NCI-H2196 (cell line): ENCODE data around the gene PRDM16.
A peak's percentile ranks its signal among the peaks of the same experiment; 100 is the strongest.

Source experiments
- DNase-seq: peaks from one replicate; lab custom pipeline; 2025; ENCODE audit not compliant: unreplicated experiment; lab: John Stamatoyannopoulos, UW

Gene PRDM16

DNA sequence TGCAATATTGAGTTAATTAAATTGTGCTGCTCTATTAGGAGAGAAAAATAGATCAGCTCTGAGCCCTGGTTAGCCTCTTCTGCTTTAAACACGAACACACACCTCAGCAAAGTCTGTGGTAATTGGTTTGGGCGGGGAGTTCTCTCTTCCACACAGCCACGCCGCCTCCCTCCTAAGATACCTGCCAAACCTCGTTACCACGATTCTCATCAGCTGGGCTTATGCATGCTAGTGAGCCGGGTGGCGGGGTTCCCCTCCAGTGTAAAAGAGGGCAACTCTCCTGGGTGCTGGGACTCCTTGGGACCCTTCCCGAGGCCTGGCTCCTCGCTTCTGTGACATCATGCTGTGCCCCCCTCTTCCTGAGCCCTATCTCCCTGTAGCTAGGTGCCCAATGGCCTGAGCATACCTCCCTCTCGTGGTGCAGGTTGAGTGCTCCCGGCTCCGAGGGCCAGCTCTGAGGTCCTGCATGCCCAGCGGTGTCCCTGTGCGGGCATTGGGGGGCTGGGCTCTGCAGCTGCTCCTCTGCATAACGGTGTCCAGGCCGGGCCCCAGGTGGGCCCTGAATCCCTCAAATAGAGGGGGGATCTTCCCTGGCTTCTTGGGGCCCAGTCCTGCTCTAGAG, 182.9 kb downstream of the PRDM16 start:
- no peak for DNase-seq

DNA sequence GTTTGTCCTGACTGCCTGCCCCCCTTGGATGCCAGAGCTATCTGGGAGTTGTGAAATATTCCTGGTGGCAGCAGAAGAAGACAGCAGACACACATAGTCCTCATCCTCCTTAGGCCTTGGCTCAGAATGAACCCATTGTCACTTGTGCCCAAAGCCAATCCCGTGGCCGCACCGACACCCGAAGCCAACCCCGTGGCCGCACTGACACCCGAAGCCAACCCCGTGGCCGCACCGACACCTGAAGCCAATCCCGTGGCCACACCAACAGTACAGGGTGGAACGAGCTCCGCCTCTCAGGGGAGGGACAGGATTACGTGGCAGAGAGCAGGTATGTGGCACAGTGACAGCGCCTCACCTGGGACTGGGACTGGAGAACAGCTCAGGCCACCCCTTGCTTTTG, 186.7 kb downstream of the PRDM16 start:
- DNase-seq: no peak

GRCh38 chr1:3257788-3258187, 188.8 kb downstream of the PRDM16 start:
- no peak for DNase-seq

DNA sequence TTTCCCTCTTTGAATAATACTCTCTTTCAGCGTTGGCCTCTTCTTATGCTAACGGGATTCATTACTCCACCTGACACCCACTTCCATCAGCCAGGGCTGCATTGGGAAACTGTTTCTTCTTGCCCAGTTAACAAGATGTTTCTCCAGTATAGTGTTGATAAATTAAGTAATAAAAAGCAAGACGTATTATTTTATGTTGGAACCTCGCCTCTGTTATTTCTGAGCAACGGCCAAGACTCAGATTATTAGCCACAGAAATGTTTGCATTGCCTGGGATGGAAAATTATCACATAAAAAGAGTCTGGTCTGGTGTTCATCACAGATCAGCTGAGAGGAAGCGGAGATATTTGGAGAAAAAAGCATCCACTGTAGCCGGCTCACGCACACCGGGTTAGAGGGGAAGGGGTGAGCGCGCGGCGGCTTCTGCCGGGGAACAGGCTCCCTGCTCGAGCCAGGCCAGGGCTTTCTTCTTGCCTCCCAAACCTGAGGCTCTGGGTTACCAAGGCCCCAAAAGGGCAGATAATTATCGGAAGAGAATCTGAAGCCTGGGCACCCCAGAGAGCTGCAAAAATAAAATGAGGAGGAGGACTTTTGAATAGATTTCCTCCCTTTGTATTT, 189.5 kb downstream of the PRDM16 start:
- DNase-seq: no peak

GRCh38 chr1:3259020-3259419, 190.0 kb downstream of the PRDM16 start:
- no peak for DNase-seq

DNA sequence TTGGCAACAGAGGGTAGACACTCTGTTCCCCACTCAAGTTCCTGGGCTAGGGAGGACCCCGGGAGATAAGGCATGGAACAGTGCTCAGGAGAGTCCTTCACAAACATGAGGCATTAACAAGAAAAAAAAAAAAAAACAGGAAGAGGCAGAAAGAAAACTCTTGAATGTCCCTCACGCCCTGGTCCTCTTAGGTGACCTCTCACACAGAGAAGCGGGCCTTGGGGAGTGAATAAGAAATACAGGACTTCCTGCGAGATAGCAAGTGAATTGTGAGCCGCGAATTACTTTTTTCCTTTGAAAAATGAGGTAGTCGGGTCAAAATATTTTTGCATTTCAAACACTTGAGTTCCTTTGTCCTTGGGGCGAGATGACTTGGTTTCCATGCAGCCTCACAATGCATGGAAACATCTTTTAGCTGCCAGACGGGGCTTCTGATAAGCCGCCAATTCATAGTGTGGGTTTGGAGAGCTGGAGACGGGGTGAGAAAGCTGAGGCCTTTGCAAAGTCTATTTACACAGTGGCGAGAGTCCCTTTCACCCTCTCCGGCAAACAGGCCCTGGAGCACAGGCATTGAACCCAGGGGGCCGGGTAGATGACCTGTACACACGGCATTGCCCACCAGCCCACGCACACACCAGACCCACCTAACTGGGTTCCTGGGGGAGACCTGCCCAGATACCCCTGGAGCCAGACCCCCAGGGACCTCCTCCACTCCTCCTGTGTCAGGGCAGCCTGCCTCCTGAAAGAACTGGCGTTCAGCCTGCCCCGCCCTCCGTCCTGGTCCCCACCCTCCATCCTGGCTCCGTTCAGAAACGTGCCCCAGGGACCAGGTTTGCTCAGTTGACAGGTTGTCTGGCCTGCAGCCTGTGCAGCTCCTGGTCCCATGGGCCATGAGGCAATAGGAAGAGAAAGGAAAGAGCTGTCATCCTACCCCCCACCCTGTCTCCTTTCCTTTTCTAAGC, 192.3 kb downstream of the PRDM16 start:
- no peak for DNase-seq

DNA sequence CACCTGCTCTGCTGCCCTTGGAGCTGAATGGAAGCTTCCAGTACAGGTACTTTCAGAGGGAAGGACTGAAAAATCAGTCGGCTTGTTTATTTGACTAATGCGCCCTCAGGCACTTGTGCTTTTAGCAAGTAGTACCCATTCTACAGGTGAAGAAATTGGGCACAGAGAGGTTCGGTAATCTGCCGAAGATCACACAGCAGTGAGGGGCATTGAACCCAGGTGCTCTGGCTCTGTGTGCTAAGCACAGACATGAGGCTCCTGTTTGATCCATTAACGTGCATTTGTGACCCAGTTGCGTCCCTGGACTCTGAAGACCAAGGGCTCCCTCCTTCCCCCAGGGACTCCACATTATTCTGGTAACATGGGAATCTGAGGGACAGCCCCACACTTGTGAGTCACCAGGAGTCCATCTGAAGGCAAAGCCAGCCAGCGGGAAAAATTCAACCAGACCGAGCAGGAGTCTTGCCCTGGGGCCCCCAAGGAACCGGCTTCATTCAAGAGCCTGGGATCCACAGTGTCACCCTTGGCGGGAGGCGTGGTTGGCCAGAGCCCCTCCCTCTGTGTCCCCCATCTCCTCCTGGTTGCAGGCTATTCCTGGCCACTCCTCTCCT, 193.1 kb downstream of the PRDM16 start:
- DNase-seq: no peak

DNA sequence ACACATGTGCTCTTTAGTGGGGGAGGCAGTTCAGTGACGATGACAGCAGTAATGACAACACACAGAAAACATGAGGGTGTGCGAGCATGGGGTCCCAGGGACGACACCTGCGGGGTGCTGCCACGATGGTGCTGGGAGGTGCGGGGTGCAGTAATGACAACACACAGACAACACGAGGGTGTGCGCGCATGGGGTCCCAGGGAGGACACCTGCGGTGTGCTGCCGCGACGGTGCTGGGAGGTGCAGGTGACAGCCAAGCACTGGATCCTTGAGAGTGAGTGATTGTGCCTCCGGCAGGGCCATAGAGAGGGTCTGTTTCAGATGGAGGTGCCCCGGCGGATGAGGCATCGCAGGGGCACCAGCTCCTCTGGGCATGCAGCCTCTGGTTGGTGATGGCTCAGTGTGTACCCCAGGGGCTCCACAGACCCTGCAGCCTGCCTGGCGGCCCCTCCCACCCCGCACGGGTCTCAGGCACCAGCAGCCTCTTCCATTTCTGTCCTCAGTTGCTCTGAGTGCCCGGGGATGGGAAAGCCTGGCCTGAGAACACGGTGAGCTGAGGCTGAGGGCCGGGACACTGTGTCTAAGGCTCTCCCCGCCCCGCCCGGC, 193.8 kb downstream of the PRDM16 start:
- DNase-seq: no peak

DNA sequence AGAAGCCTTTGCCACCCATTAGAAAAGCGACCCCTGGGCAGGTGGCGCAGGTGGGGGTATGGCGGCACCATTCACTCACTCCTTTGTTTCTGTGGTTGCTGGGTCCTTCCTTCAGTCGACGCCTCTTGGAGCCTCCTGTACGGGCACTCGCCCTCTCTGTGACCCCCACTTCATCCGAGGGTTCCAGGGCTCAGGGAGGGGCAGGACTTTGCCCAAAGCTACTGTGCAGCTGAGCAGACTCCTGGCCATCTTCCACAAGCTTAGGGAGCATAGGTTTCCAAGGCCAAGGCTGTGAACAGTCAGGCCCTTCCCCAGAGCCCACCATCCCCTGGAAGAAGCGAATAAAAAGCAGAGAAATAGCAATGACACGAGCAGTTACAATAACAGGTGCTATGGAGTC, 194.8 kb downstream of the PRDM16 start:
- no peak for DNase-seq

DNA sequence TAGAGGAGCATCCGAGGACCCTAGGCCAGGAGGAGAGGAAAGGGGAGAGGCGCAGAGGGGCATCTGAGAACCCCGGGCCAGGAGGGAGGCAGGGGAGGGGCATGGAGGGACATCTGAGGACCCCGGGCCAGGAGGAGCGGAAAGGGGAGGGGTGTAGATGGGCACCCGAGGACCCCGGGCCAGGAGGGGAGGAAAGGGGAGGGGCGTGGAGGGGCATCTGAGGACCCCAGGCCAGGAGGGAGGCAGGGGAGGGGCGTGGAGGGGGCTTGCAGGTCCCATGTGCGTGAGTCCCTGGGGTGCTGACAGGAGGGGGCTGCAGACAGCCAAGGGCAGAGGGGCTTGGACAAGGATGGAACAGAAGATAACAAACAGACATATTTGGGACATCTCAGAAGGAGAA, 195.5 kb downstream of the PRDM16 start:
- no peak for DNase-seq

DNA sequence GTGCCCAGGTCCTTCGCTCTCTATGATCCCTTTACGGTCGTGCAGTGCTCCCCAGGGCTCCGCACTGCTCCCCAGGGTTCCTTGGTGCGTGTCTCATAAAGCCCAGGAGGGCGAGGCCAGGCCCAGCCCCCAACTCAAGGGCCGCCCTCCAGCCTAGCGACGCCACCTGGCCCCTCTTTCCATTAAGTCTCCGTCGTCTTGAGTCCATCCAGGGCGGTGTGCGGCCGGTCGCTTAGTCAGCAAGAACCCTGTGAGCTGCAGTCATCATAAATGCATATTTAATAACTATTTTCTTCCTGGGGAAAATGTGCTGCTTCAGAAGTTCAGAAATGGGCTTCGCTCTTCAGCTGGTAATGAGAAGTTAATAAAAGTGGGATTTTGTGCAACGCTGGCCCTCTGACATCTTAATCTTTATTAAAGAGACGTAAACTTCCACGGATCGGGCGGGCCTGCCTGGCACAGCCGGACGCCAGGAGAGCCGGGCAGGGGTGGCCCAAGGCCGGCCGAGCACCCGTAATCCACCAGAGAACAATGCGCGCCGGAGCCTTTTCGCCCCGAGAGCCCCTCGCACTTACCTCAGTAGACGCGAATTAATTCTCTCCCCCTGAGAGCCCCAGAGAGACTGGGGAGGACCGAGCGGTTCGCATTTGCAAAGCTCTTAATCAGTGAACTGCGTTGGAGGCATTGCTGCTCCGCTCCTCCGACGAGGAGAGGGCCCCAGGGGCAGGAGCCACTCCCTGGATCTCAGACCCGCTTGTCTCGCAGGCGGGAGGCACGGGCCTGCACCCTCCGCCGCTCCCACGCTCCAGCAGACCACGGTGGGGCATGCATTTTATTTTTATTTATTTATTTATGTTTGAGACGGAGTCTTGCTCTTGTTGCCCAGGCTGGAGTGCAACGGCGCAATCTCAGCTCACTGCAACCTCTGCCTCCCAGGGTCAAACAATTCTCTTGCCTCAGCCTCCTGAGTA, 197.1 kb downstream of the PRDM16 start:
- no peak for DNase-seq

DNA sequence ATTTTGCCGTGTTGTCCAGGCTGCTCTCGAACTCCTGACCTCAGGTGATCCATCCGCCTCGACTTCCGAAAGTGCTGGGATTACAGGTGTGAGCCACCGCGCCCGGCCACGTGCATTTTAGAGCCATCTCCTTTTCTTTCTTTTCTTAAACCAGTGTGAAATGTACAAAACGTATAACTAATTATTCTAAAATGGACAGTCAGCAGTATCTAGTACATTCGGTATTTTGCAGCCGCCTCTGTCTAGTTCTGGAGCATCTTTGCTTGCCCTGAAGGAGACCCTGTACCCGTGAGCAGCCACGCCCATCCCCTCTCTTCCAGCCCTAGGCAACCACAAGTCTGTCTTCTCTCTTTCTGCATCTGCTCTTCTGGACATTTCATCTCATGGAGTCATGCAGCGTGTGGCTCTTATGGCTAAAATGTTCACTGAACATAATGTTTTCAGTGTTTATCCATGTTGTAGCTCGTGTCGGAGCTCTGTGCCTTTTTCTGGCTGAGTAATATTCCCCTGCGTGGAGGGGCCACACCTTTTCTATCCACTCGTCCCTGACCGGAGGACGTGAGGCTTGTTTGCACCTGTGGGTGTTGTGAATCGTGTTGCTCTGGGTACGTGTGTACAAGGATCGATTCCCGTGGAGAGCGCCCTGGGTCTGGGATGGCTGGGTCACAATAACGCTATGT, 198.0 kb downstream of the PRDM16 start:
- no peak for DNase-seq

DNA sequence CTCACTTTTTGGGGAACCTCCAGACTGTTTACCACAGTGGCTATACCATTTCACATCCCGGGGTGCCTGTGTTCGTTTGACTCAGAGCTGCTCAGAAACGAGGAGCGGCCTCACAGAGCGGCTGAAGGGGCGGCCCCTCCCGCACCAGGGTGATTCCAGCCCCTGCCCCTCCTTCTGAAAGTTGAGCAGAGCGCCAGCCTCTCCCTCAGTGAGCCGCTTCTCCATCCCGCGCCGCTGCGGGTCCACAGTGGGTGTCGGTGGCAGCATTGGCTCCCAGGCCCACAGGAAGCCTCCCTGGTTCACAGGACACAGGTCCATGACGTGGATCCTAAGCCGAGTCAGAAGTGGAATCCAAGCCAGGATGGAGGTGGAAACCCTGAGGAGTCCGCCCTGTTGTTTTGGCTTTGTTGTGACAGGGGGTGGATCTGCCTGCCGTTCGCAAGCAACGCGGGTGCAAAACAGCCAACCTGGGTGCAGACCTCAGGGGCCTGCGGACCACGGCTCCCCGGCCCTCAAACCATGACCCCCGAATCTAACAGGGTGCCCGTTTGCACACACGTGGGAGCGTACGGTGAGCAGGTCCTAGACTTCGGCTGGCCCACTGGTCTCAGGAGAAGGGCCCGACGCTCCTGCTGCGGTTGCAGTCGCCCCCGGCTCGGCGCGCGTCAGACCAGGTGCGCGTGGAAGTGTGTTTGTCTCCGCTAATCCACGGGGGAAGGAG, 198.7 kb downstream of the PRDM16 start:
- no peak for DNase-seq

DNA sequence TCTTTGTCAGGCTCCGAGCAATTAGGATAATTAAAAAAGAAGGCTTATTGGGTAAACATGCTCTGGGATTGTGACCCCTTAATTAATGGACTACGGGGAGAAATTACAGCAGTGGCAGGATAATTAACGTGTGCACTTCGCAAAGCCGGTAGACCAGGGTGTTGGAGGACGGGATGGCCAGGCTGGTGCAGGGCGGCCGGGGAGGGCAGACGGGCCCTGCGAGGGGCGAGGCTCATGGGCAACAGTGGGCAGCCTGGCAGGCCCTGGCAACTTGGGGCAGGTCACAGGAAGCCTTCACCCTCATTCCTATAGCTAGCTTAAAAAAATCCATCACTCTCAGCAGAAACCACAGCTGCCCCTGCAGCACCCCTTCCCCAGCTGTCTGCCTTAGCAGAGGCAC, 199.3 kb downstream of the PRDM16 start:
- no peak for DNase-seq

GRCh38 chr1:3270403-3271245, 201.6 kb downstream of the PRDM16 start:
- DNase-seq: no peak

DNA sequence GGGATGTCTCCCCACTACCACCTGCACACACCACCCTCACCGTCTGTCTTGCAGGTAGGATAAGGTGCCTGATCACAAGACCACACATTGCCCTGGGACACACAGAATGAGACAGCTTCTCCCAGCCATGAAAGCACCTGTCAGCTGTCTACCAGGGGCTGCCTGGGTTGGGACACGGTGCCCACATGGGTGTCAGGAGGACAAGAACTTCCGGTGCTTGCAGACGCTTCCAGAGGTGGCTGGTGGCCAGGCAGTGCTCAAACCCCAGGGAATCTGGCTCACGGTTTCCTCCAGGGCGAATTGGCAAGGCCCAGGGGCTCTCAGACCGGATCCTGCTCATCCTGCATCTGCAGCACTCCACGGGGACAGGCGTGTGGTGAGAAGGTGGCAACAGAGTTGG, 202.9 kb downstream of the PRDM16 start:
- peak; percentile 51 for DNase-seq

- DNase-seq: no peak
Observed at GRCh38 chr1:3272321-3273045, 203.5 kb downstream of the PRDM16 start.
